ENCODE results near the gene ABR.
A peak's percentile ranks its signal among the peaks of the same experiment; 100 is the strongest.
"Not testable (repeated sequence)": the region's sequence is repeated elsewhere in the genome, so short reads cannot be mapped to it uniquely, and the experiment has no call there.

ABR gene

GRCh38 chr17:1145311-1145986, 34.3 kb downstream of the ABR start:
- DNase-seq, result no peak

GRCh38 chr17:1144162-1144561, 35.6 kb downstream of the ABR start:
- no peak for DNase-seq

- DNase-seq, result no peak
Observed at GRCh38 chr17:1143573-1143972, 36.2 kb downstream of the ABR start.

GRCh38 chr17:1142561-1142971, 37.2 kb downstream of the ABR start:
- no peak for DNase-seq

GRCh38 chr17:1137465-1137894, 42.3 kb downstream of the ABR start:
- no peak for DNase-seq

- no peak for DNase-seq
Observed at GRCh38 chr17:1136748-1137147, 43.0 kb downstream of the ABR start.

GRCh38 chr17:1134634-1135324, 45.0 kb downstream of the ABR start:
- no peak for DNase-seq

GRCh38 chr17:1130191-1130590, 49.6 kb downstream of the ABR start:
- no peak for DNase-seq

GRCh38 chr17:1128463-1128862, 51.3 kb downstream of the ABR start:
- DNase-seq, result not testable (repeated sequence)

GRCh38 chr17:1126801-1127550, 52.8 kb downstream of the ABR start:
- no peak for DNase-seq

- DNase-seq, result no peak
Observed at GRCh38 chr17:1126250-1126797, 53.5 kb downstream of the ABR start.

- DNase-seq, result no peak
Observed at GRCh38 chr17:1125788-1126145, 54.0 kb downstream of the ABR start.

GRCh38 chr17:1124896-1125787, 54.6 kb downstream of the ABR start:
- no peak for DNase-seq

GRCh38 chr17:1123921-1124715, 55.7 kb downstream of the ABR start:
- DNase-seq, result no peak

- no peak for DNase-seq
Observed at GRCh38 chr17:1123393-1123831, 56.4 kb downstream of the ABR start.

GRCh38 chr17:1122533-1123392, 57.0 kb downstream of the ABR start:
- DNase-seq, result peak; percentile 82

GRCh38 chr17:1121442-1121817, 58.4 kb downstream of the ABR start:
- not testable (repeated sequence) for DNase-seq

- DNase-seq, result no peak
Observed at GRCh38 chr17:1120596-1121441, 59.0 kb downstream of the ABR start.

- no peak for DNase-seq
Observed at GRCh38 chr17:1119924-1120323, 59.9 kb downstream of the ABR start.

GRCh38 chr17:1116602-1117001, 63.2 kb downstream of the ABR start:
- no peak for DNase-seq
